Loucy (cell line): ENCODE measurements around the gene HSH2D.

ENCODE experiments used
- H2AFZ ChIP-seq: fragments of 200-600 bp; sonication (generic); 2 replicates; pipeline ENCODE4 v1.6.0; 2016; ENCODE audit warnings: antibody characterized with exemption, mild to moderate bottlenecking, low read length, moderate library complexity
- H3F3A ChIP-seq: fragments of 200-600 bp; 2 replicates; pipeline ENCODE4 v1.6.0; 2016; ENCODE audit warnings: antibody characterized with exemption, low read depth, mild to moderate bottlenecking
- H3K27me3 ChIP-seq: fragments of 200-600 bp; sonication (generic); 2 replicates; pipeline ENCODE4 v1.6.1; 2014; ENCODE audit warnings: low read length, mild to moderate bottlenecking; ENCODE audit not compliant: insufficient read depth, poor library complexity, severe bottlenecking
- H3K36me3 ChIP-seq: fragments of 200-600 bp; sonication (generic); 2 replicates; pipeline ENCODE4 v1.6.1; 2016; ENCODE audit warnings: low read length; ENCODE audit not compliant: insufficient read depth
- H3K4me1 ChIP-seq: fragments of 200-600 bp; sonication (generic); 2 replicates; pipeline ENCODE4 v1.5.1; 2014; ENCODE audit warnings: low read length, mild to moderate bottlenecking; ENCODE audit not compliant: insufficient read depth, poor library complexity, severe bottlenecking
- H3K4me2 ChIP-seq: fragments of 200-600 bp; sonication (generic); 2 replicates; pipeline ENCODE4 v1.6.0; 2014; ENCODE audit warnings: antibody characterized with exemption, low read length, low read depth, mild to moderate bottlenecking; ENCODE audit not compliant: poor library complexity, severe bottlenecking
- H3K4me3 ChIP-seq: fragments of 200-600 bp; sonication (generic); 2 replicates; pipeline ENCODE4 v1.5.1; 2014; ENCODE audit warnings: low read length, mild to moderate bottlenecking, mixed read lengths; ENCODE audit not compliant: poor library complexity, severe bottlenecking
- H3K79me2 ChIP-seq: fragments of 200-600 bp; sonication (generic); 2 replicates; pipeline ENCODE4 v1.6.1; 2014; ENCODE audit warnings: low read length; ENCODE audit not compliant: insufficient read depth
- H3K9ac ChIP-seq: fragments of 200-600 bp; sonication (generic); 2 replicates; pipeline ENCODE4 v1.6.0; 2014; ENCODE audit warnings: mild to moderate bottlenecking, low read depth, low read length, moderate library complexity; ENCODE audit not compliant: poor library complexity, severe bottlenecking
- H3K9me2 ChIP-seq: fragments of 200-600 bp; sonication (generic); replicated peaks from 2 replicates; pipeline ENCODE4 v1.6.1; 2016; ENCODE audit warnings: low read depth, low read length, mixed read lengths
- H3K9me3 ChIP-seq: fragments of 200-600 bp; sonication (generic); 2 replicates; pipeline ENCODE4 v1.6.1; 2014; ENCODE audit warnings: mild to moderate bottlenecking, antibody characterized with exemption, low read length, low read depth; ENCODE audit not compliant: insufficient read depth
- H4K20me1 ChIP-seq: fragments of 200-600 bp; sonication (generic); 2 replicates; pipeline ENCODE4 v1.6.0; 2014; ENCODE audit warnings: antibody characterized with exemption, low read length, mild to moderate bottlenecking; ENCODE audit not compliant: insufficient read depth, poor library complexity, severe bottlenecking
- EZH2phosphoT487 ChIP-seq: fragments of 200-600 bp; IDR thresholded peaks from 2 replicates; pipeline ENCODE4 v1.6.1; 2018; ENCODE audit warnings: antibody characterized with exemption, mild to moderate bottlenecking, moderate library complexity, borderline replicate concordance
- TF ChIP-seq, protein P1 (sequence below): fragments of 200-600 bp; sonication (generic); conservative IDR thresholded peaks from 2 replicates; pipeline ENCODE4 v1.5.1; 2014; ENCODE audit warnings: mild to moderate bottlenecking, antibody characterized with exemption, low read length

HSH2D gene

DNA sequence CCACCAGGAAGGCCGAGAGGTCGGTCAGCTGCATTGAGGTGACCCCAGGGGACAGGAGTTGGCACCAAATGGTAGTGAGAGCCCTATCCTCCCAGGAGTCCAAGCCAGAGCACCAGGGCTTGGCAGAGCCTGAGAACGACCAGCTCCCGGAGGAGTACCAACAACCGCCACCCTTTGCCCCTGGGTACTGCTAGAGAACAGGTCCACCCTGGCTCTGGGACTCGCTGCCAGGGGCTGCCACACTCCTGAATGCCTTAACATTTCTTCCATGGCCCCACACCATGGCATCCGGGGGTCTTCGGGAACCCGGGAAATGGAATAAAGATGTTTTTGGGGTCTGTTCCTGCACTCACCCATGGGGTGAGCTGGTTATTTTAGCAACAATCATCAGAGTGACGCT is 14.1 kb downstream of the HSH2D start:
- H2AFZ ChIP-seq: no peak overlapping the region
- no peak overlapping the region for H3K9ac ChIP-seq
- no peaks in the 10 kb centered on the region for H3K9me2 ChIP-seq
- no peaks in the 10 kb centered on the region for H3K27me3 ChIP-seq
- no peak overlapping the region for H3K4me3 ChIP-seq
- no peaks in the 10 kb centered on the region for H3K9me3 ChIP-seq
- H3K4me1 ChIP-seq: peaks cover 20% of the 10 kb centered on the region
- no peak for TF ChIP-seq EZH2phosphoT487
- TF ChIP-seq, protein P1, sequence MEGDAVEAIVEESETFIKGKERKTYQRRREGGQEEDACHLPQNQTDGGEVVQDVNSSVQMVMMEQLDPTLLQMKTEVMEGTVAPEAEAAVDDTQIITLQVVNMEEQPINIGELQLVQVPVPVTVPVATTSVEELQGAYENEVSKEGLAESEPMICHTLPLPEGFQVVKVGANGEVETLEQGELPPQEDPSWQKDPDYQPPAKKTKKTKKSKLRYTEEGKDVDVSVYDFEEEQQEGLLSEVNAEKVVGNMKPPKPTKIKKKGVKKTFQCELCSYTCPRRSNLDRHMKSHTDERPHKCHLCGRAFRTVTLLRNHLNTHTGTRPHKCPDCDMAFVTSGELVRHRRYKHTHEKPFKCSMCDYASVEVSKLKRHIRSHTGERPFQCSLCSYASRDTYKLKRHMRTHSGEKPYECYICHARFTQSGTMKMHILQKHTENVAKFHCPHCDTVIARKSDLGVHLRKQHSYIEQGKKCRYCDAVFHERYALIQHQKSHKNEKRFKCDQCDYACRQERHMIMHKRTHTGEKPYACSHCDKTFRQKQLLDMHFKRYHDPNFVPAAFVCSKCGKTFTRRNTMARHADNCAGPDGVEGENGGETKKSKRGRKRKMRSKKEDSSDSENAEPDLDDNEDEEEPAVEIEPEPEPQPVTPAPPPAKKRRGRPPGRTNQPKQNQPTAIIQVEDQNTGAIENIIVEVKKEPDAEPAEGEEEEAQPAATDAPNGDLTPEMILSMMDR: no peak
- H3K36me3 ChIP-seq: peaks cover 56% of the 10 kb centered on the region
- peaks cover 17% of the 10 kb centered on the region; the same call in 1 of the 2 replicates for H3F3A ChIP-seq
- H4K20me1 ChIP-seq: peaks cover 29% of the 10 kb centered on the region
- peaks cover 33% of the 10 kb centered on the region for H3K79me2 ChIP-seq
- no peak overlapping the region for H3K4me2 ChIP-seq

DNA sequence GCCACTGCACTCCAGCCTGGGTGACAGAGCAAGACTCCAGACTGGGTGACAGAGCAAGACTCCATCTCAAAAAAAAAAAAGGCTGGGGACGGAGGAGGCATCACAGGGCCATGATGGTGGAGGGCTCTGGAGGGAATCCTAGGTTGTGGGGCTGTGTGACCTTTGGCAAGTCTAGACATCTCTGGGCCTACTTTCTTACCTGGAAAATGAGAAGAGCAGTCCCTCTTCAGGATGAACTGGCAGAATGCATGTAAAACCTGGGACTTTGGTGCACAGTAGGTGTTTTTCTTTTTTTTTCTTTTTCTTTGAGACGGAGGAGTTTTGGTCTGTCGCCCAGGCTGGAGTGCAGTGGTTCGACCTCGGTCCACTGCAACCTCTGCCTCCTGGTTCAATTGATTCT is 16.2 kb downstream of the HSH2D start:
- Histone ChIP-seq H3K27me3 (no peaks in the 10 kb centered on the region), H3F3A (peaks cover 12% of the 10 kb centered on the region; the same call in 1 of the 2 replicates), H4K20me1 (peaks cover 9% of the 10 kb centered on the region), H2AFZ (no peak overlapping the region), H3K4me2 (no peak overlapping the region), H3K36me3 (peaks cover 35% of the 10 kb centered on the region; the same call in 1 of the 2 replicates), H3K79me2 (peaks cover 12% of the 10 kb centered on the region), H3K4me1 (peaks cover 12% of the 10 kb centered on the region), H3K4me3 (no peak overlapping the region), H3K9me2 (no peaks in the 10 kb centered on the region), H3K9me3 (no peaks in the 10 kb centered on the region), H3K9ac (no peak overlapping the region)
- TF ChIP-seq, protein P1: no peak
- TF ChIP-seq EZH2phosphoT487: no peak

DNA sequence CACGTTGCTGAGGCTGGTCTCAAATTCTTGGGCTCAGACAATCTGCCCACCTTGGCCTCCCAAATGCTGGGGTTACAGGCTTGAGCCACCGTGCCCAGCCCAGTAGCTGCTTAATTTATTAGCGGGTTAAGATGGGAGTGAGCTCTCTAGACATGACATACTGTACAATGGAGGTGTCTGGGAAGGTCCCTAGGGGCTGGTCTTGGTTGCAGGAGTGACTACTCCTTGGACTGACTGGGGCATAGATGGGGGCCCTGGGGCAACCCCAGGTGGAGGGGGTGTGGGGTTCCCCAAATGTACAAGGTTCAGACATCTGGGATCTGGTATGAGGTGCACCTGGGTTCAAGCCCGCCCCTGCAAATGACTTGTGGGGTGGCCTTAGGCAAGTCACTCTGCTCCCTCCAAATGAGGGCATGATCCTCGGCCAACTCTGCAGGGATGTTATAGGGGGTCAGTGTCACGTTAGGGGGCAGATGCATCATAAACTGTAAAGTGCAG is 17.0 kb downstream of the HSH2D start:
- H3F3A ChIP-seq: peaks cover 12% of the 10 kb centered on the region; the same call in 1 of the 2 replicates
- H3K9me3 ChIP-seq: no peaks in the 10 kb centered on the region
- H2AFZ ChIP-seq: no peak overlapping the region
- H3K4me1 ChIP-seq: peaks cover 4% of the 10 kb centered on the region
- no peaks in the 10 kb centered on the region for H3K27me3 ChIP-seq
- TF ChIP-seq EZH2phosphoT487: no peak
- TF ChIP-seq, protein P1: no peak
- H3K9ac ChIP-seq: no peak overlapping the region
- H3K4me3 ChIP-seq: no peak overlapping the region
- peaks cover 27% of the 10 kb centered on the region; the same call in 1 of the 2 replicates for H3K36me3 ChIP-seq
- H4K20me1 ChIP-seq: peaks cover under 1% of the 10 kb centered on the region
- H3K79me2 ChIP-seq: 0 out of 2 replicates have a peak, but pooled peaks cover 5% of the 10 kb centered on the region
- H3K4me2 ChIP-seq: no peak overlapping the region
- H3K9me2 ChIP-seq: no peaks in the 10 kb centered on the region
